NK-92 treated with Interleukin-12 subunit alpha and Interleukin-12 subunit beta, amount 100 ng/mL, for 24 hours (cell line): ENCODE measurements around the gene TOGARAM2.
A peak's percentile ranks its signal among the peaks of the same experiment; 100 is the strongest.

ENCODE experiments used
- DNase-seq: peaks from one replicate; lab custom pipeline; 2025; lab: John Stamatoyannopoulos, UW

TOGARAM2 gene

GRCh38 chr2:29000481-29000880 lies 19.4 kb downstream of the TOGARAM2 start:
- DNase-seq, result no peak

DNA sequence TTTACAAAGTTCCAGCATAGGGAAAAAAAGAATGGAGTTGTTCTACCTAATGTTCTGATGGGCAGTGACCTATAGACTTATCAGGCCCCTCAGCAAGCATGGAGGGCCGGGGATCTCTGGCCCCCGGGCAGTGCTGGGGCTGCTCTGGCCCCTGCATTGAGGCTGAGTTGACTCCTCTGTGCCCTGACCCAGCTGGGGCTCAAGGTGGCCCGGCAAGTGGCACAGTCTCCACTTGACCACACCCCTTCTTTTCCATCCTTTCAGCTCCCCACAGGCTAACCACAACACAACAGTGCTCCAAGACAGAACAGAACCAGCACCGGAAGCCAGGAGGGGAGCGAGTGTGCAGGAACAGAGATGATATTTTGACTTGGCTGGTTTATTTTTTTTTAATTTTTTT lies 19.9 kb downstream of the TOGARAM2 start:
- DNase-seq, result no peak

GRCh38 chr2:29001806-29002205 lies 20.7 kb downstream of the TOGARAM2 start:
- DNase-seq, result no peak

- DNase-seq, result no peak
Measured at GRCh38 chr2:29004755-29005154, 23.7 kb downstream of the TOGARAM2 start.

DNA sequence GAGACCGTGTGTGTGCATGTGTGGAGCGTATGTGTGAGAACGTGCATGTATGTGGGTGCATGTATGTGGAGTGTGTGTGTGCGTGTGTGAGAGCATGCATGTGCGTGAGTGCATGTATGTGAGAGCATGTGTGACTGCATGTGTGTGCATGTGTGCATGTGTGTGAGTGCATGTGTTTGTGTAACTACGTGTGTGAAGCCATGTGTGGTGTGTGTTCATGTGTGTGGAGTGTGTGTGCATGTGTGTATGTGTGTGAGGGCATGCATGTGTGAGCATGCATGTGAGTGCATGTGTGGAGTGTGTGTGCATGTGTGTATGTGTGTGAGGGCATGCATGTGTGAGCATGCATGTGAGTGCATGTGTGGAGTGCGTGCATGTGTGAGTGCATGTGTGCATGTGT lies 24.2 kb downstream of the TOGARAM2 start:
- no peak for DNase-seq

DNA sequence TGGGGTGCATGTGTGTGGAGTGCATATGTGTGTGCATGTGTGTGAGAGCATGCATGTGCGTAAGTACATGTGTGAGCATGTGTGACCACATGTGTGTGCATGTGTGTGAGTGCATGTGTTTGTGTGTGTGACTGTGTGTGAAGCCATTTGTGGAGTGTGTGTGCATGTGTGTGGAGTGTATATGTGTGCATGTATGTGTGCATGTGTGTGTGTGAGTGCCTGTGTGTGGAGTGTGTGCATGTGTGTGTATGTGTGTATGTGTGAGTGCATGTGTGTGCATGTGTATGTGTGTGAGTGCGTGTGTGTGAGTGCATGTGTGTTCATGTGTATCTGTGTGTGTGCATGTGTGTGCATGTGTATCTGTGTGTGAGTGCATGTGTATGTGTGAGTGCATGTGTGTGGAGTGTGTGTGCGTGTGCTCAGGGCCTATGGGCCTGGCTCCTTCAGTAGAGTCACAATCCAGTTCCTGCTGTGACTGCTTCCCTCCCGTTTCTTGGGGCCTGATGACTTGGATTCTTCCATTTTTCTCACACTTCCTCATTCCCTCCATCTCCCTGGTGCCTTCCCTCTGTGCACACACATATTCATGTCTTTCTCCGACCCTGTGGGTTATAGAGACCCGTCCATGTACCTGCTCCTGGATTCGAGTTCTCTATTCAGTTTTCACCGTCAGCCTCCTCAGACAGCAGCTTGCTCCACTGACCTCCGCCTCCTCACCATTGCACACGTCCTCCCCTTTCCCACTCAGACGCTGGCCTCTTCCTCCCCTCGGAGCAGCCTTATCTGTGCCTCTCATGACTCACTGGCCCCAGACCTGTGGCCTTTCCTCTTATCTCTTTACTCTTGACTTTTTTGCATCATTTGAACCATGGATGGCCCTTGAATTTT lies 25.2 kb downstream of the TOGARAM2 start:
- DNase-seq, result no peak

DNA sequence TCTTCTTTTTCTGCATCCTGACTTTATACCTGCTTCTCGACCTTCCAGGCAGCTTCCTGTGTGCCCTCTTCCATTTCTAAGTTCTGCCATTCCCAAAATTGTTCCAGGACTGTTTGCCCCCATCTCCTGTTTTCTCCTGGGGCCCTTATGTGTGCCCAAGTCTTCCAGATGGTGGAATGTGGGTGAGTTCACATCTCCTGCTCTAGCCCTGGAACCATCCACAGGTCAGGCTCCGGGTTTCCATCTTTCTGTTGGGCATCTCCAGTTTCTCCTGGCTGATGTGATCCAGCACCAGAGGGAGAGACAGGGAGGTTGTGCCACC lies 25.8 kb downstream of the TOGARAM2 start:
- no peak for DNase-seq

DNA sequence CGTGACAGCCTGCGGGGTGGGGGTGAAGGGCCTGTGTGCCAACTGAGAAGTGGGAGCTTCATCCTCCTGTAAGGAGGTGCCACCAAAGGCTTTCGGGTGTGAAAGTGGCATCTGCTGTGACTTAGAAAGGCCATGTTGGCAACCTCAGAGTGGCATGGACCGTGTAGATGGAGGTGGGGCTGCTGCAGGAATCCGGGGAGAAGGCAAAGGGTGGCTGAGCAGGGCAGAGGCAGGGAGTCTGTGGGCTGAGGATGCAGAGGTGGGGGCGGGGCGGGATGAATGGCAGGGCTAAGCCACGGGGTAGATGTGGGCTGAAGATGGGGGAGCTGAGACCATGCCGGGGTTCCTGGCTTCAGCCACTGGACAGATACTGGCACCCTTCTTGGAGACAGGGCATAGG lies 28.2 kb downstream of the TOGARAM2 start:
- no peak for DNase-seq

DNA sequence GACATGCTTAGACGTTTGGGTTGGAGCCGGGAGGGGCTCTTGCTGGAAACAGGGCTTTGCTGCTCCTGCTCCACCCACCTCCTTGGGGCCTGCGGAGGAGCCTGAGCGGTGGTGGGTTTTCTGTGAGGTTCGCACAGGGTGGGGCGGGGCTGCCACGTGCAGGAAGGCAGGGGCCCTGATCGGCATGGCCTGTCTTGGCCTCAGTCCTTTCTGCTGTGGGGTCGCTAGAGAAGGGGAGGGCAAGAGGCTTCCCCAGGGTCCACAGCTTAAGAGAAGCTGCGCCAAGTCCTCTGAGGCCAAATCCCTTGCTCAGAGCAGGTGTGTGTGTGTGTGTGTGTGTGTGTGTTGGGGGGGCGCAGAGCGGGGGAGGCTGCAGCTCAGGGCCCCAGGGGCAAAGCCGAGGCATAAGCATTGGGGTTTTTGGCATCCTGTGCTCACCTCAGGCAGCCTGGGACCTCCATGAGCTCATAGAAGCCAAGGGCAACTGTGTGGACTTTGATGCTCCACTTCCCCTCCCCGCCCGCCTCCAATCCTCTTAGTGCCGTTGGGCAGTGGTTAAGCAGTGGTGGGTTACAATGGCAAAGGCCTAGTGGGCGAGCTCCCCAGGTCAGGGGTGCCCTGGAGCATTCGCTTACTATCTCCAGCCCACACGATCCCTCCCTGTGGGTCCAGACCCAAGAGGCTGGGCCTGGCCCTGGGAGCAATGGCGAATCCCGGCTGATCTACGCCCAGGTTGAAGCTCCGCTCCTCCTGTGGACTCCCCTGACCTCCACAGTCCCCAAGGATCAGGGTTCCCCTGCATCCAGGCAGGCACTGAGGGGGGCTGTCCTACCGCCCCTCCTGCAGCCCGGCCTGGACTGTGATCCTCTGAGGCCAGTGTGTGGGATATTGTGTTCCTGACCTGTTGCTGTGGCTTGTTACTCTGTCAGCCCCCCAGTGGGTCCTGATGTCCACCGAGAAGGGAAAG lies 28.9 kb downstream of the TOGARAM2 start:
- peak; percentile 41 for DNase-seq

- DNase-seq, result peak; percentile 65
Measured at GRCh38 chr2:29010946-29011345, 29.8 kb downstream of the TOGARAM2 start.

DNA sequence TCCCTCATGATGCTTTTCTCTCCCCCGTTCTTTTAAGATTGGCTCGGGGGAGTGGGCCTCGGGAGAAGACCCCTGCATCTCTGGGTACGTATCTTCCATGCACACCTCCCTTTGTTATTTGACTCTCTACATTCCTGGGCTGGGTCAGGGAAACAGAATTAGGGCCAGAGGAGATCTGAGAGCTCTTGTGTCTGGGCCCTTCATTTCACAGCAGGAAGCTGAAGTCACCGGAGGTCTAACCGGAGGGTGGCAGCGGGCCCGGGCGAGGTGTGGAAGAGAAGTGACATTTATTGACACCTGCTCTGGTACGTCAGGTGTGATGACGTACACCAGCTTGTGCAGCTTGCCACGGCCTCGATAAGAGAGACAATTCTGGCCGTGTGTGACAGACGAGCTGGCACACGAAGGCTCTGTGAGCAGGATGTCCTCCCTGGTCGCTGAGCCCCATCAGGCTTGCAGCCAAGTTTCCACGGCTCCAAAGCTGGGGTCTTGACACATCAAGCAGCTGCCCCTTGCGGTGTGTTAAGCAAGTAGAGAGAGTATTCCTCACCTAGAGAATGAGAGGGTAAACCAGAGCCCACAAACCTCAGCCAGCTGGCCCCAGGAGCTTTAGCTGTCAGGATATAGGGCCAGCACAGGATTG lies 30.4 kb downstream of the TOGARAM2 start:
- peak; percentile 81 for DNase-seq

GRCh38 chr2:29012211-29012681 lies 31.1 kb downstream of the TOGARAM2 start:
- peak; percentile 86 for DNase-seq

DNA sequence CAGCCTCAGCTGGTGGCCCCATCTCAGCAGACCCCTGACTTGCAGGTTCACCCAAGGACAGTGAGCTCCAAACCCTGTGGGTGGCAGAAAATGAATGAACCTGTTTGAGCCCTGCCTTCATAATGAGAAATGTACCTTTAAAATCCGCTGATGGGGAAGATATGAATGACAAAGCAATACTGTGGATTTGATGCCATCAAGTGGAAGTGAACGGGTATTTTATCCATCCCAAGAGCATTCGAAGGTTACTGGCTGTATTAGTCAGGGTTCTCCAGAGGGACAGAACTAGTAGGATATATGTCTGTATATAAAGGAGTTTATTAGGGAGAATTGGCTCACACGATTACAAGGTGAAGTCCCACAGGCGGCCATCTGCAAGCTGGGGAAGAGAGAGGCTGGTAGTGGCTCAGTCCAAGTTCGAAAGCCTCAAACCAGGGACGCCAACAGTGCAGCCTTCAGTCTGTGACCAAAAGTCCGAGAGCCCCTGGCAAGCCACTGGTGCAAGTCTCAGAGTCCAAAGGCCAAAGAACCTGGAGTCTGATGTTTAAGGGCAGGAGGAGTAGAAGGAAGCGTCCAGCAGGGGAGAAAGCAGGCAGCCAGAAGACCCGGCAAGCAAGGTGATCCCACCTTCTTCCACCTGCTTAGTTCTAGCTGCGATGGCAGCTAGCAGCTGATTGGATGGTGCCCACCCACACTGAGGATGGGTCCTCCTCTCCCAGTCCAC lies 32.1 kb downstream of the TOGARAM2 start:
- peak; percentile 38 for DNase-seq

GRCh38 chr2:29014331-29014730 lies 33.2 kb downstream of the TOGARAM2 start:
- peak; percentile 40 for DNase-seq

DNA sequence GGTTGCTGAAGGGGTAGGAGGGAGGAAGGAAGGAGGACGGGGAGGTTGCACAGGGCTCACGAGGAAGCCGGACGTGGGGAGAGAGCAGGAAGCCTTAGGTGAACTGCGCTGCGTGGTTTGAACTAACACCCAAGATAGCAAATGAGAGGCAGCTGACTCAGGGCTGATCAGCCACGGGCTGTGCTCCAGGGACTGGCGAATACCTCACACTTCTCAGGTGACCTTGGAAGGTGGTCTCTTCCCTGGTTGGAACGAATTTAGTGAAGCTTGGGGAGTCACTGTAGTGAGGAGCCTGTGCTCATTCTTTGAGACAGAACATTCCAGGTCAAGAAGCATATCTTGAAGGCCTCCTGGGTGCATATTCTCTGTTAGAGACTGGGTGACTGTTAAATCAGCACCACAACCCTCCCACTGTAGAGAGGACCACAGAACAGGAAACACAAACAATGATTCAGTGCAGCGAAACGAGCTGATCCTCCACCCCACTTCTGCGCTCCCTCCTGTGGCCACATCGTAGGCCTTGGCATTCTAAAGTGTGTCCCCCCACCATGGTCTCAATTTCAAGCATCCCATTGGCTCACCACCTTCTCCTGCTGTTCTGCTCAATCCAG lies 33.8 kb downstream of the TOGARAM2 start:
- DNase-seq, result peak; percentile 74

- DNase-seq, result no peak
Measured at GRCh38 chr2:29015701-29016470, 34.8 kb downstream of the TOGARAM2 start.

DNA sequence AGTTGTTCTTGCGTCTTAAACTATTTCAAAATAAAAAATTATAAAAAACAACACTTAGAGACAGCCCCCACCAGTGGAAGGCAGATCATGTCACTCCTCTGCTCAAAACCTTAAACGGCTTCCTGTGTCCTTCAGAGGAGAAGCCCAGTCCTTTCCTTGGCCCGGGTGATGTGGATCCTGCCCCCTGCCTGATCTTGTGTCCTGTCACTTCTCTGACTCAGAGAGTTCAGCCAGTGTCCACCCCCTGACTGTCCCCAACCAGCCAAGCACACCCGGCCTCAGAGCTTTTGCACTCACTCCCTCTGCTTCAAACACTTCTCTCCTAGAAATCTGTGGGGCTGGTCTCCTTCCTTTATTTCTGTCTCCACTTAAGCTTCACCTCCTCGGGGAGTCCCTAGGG lies 35.4 kb downstream of the TOGARAM2 start:
- DNase-seq, result no peak

DNA sequence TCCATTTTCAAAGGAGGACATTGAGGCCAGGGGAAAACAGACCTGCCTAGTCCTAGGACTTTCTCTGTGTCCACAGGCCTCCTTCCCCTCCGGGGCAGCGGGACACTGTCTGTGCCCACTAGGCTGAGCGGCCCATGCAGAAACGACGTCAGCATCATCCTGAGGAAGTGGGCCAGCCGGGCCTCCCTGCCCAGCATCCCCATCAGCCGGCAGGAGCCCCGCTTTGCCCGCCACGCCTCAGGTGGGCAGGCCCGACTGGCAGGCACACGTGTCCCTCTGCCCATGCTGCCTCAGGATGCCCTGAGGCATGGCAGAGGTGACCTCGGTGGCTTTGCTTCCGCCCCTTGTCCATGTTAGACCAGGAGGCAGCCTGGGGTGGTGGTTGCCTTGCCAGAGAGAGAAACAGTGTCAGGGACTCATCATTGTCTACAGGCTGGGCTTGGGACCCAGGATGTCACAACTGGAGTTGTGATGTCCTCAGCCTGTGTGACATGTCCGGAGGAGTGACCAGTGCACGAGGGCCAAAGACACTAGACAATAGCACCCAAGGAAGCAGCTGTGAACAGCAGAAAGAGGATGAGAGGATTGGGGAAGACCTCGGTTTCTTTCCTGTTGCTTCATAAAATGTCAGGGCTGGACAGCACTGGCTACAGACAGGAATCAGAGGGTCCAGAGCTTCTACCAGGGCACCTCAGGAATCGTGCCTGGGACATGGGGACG lies 36.8 kb downstream of the TOGARAM2 start:
- DNase-seq, result no peak

DNA sequence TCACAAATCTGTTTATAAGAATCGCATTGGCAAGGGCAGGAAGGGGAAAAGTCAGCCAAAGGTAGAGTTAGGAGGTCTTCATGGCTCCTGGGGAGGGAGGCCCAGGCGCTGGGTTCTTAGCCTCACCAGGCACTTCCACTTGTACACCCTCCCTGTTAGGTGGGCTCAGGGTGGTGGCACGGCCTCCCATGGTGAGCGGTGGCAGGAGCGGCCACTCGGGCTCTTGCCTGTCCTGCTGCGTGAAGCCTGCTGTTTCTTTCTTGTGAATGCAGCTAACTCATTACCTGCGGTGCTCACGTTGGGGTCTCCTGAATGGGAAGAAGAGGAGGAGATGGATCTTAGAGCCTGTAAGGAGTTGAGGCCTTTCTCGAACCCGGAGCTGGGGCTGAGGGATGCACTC lies 40.8 kb downstream of the TOGARAM2 start:
- no peak for DNase-seq

DNA sequence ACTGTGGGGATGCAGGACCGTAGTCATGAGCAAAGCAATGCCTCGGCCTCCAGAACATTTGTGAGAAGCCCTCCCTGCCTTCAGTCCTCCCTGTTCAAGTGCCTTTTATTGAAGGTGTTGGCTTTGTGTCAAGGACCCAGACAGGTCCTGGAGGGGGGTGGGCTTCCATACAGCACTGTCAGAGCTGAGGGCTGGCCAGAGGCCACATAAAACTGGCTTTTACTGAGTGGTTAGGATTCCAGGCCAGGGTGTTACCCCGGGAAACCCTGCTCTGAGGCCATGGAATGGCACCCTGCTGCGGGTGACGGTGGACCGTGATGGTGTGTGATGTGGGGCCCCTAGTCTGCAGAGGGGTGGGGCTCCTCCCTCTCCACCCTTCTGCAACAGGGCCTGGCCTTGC lies 41.6 kb downstream of the TOGARAM2 start:
- DNase-seq, result no peak
